HCT116 (cell line): ENCODE measurements around the gene CCDC91.

ENCODE experiments used
- POLR2A ChIP-seq: IDR thresholded peaks from 2 replicates; pipeline ENCODE4 v1.7.0; 2011; ENCODE audit warnings: borderline replicate concordance; ENCODE audit not compliant: insufficient read depth, insufficient read length; ENCODE audit errors: extremely low read depth
- TCF7L2 ChIP-seq: IDR thresholded peaks from 2 replicates; pipeline ENCODE4 v1.7.0; 2011; ENCODE audit warnings: borderline replicate concordance, inconsistent platforms; ENCODE audit not compliant: insufficient read depth, insufficient read length; ENCODE audit errors: extremely low read depth
- TF ChIP-seq, protein P1 (sequence below), 3 experiments: fragments of 200-600 bp in 1 of 3; sonication (generic) in 1 of 3; IDR thresholded peaks in 2 of 3; conservative IDR thresholded peaks in 1 of 3; 2 replicates each; pipeline ENCODE4 v1.5.1; 2012 to 2017; ENCODE audit warnings: low read depth in 2 of 3, low read length in 2 of 3, antibody characterized with exemption in 1 of 3, borderline replicate concordance in 1 of 3, control low read depth in 1 of 3, mild to moderate bottlenecking in 1 of 3, mixed read lengths in 1 of 3, mixed run types in 1 of 3, moderate library complexity in 1 of 3; ENCODE audit not compliant: insufficient read depth in 1 of 3

DNA sequence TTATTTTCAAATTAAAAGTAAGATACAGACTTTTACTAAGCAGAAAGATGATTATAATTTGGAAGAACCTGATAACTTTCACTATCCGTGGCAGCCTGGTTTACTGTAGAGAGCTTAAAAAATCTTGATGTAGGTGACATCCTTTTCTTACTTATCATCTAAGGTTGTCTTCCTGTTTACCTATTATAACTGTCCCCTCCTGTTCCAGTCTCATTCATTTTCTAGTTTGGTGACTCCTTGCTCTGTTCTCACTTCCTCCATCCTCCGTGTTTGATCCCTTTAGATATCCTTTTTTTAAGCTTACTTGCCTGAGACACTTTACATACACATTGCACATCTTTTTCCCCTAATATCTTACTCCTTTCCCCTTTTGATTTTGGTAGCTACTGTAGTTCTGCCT lies 27.5 kb downstream of the CCDC91 start:
- TF ChIP-seq, protein P1, sequence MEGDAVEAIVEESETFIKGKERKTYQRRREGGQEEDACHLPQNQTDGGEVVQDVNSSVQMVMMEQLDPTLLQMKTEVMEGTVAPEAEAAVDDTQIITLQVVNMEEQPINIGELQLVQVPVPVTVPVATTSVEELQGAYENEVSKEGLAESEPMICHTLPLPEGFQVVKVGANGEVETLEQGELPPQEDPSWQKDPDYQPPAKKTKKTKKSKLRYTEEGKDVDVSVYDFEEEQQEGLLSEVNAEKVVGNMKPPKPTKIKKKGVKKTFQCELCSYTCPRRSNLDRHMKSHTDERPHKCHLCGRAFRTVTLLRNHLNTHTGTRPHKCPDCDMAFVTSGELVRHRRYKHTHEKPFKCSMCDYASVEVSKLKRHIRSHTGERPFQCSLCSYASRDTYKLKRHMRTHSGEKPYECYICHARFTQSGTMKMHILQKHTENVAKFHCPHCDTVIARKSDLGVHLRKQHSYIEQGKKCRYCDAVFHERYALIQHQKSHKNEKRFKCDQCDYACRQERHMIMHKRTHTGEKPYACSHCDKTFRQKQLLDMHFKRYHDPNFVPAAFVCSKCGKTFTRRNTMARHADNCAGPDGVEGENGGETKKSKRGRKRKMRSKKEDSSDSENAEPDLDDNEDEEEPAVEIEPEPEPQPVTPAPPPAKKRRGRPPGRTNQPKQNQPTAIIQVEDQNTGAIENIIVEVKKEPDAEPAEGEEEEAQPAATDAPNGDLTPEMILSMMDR (IDR thresholded peaks at IDR 0.05 in 2 of 3, conservative IDR thresholded peaks at IDR 0.05 in 1 of 3; ENCODE audit: borderline replicate concordance in 1 of 3, insufficient read depth in 1 of 3, low read depth in 2 of 3, low read length in 2 of 3), result no peak
- TF ChIP-seq TCF7L2 (no peak), POLR2A (no peak)
